Measurements from ENCODE around the gene ALG12.

ALG12 gene

DNA sequence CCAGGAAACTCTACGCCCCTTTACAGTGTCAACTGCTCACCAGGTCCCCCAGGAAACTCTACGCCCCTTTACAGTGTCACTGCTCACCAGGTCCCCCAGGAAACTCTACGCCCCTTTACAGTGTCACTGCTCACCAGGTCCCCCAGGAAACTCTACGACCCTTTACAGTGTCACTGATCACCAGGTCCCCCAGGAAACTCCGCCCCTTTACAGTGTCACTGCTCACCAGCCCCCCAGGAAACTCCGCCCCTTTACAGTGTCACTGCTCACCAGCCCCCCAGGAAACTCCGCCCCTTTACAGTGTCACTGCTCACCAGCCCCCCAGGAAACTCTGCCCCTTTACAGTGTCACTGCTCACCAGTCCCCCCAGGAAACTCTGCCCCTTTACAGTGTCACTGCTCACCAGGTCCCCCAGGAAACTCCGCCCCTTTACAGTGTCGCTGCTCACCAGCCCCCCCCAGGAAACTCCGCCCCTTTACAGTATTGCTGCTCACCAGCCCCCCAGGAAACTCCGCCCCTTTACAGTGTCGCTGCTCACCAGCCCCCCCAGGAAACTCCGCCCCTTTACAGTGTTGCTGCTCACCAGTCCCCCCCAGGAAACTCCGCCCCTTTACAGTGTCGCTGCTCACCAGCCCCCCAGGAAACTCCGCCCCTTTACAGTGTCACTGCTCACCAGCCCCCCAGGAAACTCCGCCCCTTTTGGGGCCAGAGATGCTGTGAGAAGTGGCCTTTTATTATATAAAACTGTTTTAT is 27.0 kb upstream of the ALG12 start:
- DNase-seq = peak; percentile 30

DNA sequence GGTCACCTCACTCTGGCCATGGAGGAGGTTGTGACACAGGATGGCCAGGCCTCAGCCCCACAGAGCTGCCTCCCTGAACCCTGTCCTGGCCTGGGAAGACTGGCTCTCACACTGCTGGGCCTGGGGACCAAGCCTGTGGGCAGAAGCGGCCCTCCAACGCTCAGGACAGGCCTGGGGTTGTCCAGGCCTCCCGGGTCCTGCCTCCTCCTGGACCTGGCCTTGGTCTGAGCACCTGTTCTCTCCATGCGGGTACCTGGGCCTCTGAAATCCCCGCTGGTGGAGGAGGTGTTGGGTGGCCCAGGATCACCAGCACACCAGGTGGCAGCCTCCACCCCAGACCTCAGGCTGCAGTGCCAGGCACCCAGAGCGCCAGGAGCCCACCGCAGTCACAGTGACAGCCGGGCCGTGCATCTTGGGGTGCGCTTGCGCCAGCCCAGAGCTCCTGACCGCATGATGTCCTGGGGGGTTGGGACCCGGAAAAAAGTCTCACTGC is 26.2 kb upstream of the ALG12 start:
- DNase-seq = no peak

DNA sequence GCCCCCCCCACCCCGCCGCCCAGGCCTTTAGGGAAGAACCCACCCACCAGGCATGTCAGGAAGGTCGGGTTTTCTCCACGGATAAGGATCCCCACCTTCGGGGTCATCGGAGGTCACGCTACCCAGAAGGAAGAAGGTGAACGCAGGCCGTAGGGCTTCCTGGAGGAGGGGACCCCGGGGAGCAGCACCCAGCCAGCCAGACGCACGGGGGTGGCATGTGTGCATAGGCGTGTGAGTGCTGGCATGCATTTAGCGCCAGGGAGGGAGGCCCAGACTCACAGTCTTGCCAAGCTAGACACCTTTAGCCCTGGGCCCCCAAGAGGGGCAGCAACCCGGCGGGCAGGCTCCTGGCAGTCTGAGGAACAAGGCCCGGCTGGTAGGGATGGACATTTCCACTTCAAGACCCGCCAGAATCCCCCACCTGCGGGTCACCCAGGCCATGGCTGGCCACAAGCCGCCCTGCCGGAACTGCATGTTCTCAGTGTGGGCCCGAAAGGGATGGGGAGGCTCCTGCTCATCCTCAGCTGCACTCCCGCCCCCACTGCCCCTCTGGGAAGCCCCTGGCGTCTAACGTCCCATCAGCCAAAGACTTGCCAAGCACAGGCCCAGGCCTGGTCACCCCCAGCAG is 25.6 kb upstream of the ALG12 start:
- DNase-seq = no peak

DNA sequence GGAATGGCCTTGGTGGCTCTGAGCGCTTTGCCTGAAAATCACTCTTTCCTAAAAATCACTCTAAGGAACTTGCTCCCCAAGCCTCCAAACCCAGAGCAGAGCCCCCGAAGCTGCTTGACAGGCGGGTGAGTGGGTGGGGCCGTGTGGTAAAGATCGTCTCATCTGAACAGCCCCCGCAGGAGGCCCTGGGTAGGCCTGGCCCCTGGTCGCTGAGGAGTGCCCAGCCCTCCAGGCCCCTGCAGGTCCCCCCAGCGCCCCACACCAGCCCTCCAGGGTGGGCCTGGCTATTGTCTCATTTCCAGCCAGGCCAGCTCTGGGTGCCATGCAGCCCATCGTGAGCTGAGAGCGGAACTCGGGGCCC is 25.1 kb upstream of the ALG12 start:
- DNase-seq = no peak

DNA sequence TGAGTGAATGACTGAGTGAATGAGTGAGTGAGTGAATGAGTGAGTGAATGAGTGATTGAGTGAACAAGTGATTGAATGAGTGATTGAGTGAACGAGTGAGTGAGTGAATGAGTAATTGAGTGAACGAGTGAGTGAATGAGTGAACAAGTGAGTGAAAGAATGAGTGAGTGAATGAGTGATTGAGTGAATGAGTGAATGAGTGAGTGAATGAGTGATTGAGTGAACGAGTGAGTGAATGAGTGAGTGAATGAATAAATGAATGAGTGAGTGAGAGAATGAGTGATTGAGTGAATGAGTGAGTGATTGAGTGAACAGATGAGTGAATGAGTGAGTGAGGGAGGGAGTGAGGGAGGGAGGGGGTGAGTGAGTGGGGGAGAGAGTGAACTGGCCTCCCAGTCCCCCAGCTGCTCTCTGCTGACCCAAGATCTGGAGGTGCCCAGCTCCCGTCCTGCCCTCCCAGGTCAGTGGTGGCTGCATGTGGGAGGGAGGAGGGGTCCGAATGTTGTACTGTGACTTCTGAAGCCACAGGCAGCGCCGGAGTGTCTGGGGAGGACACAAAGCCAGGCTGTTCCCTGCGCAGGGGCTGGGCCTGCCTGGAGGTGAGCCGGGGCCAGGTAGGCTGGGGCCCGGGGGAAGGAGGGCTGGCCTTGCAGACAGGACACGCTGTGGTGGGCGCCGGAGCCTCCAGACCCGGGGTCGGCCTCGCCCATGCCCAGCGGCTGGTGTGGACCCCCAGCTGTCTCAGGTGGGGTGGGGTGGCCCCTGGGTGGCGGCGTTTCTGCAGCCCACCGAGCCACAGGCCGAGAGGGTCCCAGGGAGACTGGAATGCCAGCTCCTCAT is 24.5 kb upstream of the ALG12 start:
- no peak for DNase-seq

DNA sequence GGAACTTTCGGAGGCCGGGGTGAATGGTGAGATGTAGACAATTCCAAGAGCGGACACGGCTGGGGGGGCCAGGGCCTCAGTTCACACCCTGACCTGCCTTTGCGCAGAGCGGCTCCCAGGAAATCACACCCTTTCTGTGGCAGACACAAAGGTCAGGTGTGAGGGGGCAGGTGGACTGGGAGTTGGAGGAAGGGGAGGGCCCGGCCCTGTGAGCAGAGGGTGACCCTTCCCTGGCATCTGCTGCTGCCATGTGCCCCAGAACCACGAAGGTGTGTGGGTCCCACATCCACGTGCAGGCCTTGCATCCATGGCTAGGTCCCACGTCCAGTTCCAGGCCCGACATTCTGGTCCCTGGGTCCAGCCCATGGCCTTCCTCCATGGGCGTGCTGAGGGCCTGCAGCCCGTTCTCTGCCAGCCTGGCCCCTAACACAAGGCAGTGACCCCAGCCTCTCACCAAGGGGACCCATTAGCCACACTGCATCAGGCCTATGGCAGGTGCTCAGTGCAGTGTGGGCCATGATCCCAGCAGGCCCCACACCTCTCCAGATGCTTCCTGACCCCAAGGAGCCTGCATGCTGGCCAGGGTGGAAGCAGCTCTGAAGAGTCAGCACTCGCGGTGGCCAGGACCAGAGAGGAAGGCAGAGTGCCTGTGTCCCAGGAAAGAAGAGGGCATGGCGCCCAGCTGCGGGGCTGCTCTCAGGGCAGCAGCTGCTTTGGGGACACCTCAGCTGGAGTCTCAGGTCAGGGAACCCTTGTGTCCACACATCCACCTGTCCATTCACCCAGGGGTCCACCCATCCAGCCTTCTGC is 23.5 kb upstream of the ALG12 start:
- DNase-seq = no peak

DNA sequence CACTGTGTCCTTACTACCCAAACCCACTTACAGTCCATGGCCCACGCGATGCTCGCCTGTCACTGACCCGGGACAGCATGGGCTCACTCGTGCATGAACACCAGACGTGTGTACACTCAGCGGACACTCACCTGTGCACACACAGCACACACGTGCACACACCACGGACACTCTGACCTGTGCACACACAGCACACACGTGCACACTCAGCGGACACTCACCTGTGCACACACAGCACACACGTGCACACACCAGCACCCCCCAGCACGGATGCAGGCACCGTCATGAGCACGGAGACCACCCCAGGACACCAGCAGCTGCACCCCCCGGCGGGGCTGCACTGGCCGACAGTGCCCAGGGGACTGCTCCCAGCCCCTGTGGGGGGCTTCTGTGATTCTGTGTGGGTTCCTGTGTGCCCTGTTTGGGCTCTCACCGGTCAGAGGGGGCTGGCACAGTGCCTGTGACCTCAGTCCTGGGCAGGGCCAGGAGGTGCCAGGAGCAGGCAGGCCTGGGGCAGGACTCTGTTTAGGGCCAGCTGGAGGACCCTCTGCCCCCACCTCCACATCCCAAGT is 20.4 kb upstream of the ALG12 start:
- no peak for DNase-seq

DNA sequence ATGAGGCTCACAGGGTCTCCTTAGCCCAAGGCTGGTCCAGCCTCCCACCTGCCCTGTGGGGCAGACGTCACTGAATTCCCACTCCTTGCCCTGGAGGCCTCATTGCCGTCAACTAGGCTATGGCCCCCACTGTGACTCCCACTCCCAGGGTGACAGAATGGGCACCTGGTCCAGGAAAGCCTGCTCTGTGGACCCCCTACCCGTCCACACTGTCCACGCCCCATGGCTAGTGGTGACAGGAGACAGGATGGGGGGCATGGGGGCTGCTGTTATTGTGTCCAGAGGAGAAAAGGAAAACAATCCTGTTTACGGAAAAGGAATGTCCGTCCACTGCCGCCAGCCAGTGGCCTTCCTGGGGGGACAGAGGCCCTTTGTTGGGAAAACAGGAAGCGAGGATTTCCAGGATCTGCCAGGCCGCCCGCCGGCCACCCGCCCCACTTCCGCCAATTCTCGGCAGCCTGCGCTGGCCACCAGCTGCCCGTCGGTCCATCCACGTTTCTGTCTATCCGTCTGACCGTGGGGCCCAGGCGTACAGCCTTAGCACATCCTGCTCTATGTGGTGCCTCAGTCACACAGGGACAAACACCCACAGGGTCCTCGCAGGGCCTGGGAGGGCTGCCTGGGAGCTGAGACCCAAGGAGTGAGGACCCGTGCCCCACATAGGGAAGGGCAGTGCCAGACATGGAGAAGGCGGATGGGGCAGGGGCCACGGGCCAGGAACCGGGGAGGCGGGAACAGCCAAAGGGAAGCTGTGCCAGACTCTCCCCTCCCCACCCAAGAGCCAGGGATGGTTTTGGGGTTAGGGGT is 19.7 kb upstream of the ALG12 start:
- no peak for DNase-seq

DNA sequence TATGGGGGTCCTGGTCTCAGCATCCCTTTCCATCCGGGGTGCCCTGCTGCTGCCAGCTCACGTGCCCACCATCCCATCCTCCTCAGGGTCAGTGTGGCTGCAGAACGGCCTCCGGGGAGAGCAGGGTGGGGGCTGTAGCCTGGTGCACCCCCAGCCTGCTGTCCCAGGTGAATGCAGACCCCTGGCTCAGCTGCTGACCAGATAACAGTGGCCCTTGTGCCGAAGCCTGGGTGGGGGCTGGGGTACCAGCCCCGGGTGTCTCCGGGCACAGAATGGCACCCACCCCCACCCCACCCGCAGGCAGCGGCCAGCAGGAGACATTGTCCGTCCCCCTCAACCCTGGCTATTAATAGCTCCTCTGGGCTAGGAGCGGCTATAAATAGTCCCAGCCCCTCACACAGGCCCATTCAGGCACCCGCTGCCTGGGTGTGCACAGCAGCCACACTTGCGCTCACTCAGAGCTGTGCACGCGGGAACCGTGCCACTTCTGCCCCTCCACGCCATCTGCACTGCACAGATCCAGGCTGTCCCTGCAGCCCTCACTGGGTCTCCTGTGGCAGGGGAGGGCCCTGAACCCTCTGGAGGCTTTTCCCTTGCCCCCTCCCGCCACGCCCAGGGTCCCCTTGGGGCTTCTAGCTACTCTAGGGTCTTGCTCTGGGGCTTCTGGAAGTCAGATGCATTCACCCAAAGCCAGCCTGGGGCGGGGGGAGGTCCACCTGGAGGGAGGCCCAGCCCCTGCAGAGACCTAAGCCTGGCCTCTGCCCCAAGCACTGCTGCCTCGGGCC is 18.9 kb upstream of the ALG12 start:
- no peak for DNase-seq

DNA sequence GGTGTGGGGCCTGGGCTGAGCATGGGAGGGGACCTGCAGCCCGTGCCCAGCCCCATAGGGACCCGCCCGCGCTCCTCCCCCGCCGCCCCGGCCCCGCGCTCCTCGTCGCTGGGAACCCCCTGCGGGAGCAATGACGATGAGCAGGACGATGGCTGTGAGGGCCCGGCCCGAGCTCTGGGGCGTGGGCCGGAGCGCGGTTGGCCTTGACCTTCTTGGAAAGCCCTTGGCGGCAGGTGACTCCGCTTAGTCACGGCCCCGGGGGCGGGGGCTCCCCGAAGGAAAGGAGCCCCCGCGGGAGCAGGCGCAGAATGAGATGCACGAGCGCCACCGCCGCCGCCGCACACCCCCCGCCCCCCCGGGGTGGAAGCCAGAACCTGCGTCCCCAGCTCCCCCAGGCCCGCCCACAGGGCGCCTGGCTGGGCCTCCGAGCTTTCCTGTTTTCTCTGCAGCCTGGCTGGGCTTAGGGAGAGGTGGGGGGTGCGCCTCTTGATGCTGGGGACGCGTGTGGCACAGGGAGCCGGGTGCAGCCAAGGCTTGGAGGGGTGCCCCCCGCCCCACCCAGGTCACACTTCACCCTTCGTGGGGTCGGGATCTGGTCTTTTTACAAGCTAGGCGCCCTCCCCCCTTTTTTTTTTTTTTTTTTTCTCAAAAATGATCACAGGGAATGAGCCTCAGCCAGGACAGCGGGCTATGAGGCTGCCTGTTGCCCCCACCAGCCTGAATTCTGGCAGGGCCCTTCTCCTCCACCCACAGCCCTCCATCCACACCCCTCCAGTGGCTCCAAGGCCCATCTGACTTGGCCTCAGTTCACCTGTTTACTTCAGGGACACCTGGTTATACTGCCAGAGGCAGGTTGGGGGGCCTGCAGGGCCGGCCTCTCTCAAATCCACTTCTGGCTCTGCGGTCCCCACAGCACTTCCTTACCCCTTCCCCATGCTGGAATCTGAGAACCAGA is 18.1 kb upstream of the ALG12 start:
- peak; percentile 64 for DNase-seq

DNA sequence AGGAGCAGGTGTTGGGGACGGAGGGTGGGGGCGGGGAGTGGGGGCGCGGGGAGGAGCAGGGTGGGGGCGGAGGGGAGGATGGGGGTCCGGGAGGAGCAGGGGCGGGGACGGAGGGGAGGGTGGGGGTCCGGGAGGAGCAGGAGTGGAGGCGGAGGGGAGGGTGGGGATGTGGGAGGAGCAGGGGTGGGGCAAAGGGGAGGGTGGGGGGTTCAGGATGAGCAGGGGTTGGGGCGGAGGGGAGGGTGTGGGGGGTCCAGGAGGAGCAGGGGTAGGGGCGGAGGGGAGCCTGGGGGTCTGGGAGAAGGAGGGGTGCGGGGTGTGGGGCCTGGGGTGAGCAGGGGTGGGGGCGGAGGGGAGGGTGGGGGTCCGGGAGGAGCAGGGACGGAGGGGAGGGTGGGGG is 17.3 kb upstream of the ALG12 start:
- DNase-seq = no peak

DNA sequence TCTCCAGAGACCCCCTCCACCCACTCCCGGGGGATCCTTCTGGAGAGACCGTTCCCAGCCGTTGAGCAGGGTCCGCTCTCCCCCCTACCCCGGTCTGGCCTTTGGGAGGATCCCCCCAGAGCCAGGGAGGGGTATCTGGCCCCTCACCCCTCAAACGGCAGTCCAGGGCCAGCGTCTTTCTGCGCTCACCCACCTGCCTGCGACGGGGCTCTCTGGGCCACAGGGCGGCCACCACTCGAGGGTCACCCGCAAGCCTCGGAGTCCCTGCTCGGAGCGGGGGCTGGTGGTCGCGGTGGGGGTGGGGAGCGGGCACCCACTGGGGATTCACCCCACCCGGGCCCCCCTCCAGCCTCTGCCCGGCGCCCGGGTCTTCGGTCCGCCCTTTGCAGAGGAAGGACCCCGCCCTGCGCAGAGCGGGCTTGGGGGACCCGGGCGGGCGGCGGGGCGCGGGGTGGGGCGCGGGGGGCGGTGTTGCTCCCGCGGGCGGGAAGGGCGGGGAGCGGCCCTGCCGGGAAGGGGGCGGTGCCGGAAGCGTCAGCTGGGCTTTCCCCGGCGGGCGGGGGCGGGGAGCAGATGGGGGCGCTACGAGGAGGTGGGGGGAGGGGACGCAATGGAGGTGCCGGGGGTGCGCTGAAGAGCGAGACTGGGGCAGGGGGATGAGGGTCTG is 16.8 kb upstream of the ALG12 start:
- DNase-seq = peak; percentile 12

DNA sequence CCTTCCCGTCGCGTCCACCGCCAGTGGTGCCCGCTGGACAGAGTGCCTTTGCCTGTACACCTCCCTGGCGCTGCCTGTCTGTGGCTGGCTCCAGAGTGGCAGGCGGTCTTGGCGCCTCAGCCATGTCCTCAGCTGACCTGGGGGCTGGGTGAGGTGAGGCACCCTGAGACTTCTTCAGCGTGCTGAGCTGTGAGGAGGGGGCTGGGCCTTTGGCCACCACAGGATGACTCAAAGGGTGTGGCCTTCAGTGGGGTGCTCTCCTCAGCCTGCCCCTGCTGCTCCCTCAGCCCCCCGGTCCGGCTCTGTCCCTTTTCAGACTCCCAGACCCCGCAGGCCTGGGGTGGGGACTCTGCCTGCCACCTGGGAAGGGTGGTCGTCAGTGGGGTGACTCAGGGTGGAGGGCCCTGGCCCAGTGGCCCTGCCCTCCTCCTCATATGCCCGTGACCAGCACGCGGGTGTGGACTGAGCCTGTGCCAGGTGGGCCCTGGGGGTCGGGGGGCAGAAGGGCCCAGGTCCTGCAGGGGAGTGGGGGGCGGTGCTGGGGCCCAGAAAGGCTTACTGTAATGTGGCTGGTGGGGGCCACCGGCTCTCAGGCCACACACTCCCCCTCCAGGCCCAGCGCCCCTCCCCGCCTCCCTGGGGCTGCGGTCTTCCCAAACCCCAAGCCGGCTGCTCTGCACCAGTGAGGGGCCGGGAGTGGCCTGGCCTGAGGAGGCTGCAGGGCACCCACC is 16.1 kb upstream of the ALG12 start:
- DNase-seq = peak; percentile 13

DNA sequence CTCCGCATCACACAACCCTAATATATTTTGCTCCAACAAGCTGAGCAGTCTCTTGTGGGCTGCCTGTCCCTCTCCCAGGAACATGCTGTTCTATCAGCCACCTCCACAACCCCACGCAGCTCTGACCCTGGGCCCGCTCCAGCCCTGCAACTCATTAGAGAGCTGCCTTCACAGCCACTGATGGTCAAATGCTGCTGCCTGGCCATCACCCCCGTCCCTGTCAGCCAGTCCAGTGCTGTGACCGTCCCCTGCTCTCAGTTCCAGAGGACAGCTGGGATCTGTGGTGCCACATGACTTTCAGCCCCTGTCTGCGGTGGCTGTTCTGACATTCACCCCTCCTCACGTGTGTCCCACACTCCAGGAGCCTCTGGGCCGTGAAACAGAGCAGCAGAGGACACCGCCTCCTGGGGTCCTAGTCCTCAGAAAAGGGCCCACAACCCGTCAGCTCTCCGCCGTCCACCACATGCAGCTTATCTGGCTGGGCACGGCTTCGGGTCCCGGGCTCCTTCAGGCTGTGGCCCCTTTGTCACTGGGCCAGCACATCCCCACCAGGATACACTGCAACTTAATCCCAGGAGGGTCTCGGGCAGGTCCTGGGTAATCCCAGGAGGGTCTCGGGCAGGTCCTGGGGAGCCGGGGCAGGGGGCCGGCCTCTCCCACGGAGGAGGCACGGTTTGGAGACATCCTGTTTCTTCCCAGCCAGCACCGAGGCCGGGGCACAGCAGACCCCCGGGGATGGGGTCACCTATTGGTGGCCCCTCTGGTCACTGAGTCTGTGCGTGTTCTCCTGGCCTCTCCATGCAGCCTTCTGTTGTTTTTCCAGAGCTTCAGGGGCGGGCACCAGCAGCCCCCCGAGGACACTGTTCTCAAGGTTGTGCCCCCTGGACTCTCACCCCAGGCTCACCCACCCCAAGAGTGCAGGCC is 15.3 kb upstream of the ALG12 start:
- no peak for DNase-seq

DNA sequence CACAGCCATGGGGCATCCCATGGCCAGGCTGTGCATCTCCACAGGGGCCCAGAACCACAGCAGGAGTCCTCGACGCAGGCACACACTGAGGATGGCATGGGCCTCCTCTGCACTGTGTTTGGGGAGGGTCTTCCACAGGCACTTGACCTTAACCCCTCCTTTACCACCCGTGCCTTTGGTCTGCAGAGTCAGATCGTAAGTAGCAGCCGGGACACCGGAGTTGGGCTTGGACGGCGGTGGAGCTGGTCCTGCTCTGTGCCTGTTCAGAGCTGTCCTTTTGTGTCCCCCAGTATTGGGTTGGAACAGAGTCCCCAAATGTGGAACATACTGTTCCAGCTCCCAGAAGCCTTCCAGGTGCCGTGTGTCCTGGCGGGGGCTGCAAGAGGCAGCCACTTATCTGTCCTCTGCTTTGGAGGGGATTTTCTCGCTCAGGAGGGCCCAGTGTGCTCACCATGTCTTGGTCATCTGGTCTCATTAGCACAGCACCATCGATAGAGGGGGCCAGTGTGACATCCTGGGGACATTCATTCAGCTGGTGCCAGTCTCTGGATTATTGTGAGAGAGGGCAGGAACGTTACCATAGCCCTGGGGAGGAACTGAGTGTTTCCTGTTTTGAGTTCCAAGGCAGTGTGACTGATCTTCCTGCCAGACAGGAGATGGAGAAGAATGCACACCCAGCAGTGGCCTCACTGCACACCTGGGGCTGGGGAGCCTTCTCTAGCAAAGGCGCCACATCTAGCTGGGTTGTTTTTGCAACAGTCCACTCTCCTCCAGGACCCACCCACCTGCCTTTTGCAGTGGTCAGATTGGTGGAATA is 12.6 kb upstream of the ALG12 start:
- DNase-seq = peak; percentile 93

DNA sequence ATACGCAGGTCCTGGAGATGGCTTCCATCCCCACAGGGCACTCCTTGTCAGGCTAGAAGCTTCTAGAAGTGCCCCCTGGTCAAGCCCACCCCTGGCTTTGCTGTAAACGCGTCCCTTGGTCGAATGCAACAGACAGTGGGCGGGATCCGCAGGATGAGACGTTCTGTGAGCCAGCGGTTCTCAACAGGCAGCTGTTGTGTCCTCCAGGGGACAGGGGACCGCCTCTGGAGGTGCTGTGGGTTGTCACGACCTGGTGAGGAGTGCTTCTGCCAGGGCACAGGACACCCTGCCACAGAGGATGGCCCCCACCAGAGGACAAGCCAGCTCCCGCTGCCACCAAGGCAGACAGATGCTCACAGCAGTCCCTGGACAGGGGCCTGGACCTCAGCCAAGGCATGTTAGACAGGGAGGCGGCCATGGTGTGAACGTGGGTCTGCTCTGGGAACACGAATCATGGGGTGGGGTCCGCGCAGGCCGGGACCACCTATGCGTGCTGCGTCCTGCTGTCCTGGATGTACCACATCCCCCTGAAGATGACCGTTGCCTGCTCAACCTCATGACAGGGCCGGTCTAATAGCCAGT is 11.8 kb upstream of the ALG12 start:
- no peak for DNase-seq

All from MV-4-11 (cell line).